Measurements from ENCODE around the gene KCNT1. TPM values are rescaled to one million over a fixed set of nuclear protein-coding genes. Genes with fewer than 3 reads are reported as not detected.

The KCNT1 gene
- total RNA-seq, 4 donors from 2014 or later = 0.28 to 0.52 TPM; not detected in 2

- TF ChIP-seq POLR2A (IDR thresholded peaks at IDR 0.05) (no peak), CTCF (IDR thresholded peaks at IDR 0.05) (no peak)
- H3K27ac ChIP-seq = no peak overlapping the region
- no peak overlapping the region for H3K4me3 ChIP-seq
- no peaks in the 10 kb centered on the region for H3K4me1 ChIP-seq
- no peaks in the 10 kb centered on the region for H3K27me3 ChIP-seq
- H3K36me3 ChIP-seq = no peaks in the 10 kb centered on the region
- intact Hi-C loops (cut with DNase I; ENCODE audit: low total_unique reads) = no loop called here
- H3K9me3 ChIP-seq = no peaks in the 10 kb centered on the region
- no peak for DNase-seq
These were observed 41.0 kb downstream of the KCNT1 start for GRCh38 chr9:135743021-135743420.

- intact Hi-C loops (cut with DNase I; ENCODE audit: low total_unique reads) = no loop called here
- no peak for TF ChIP-seq POLR2A (IDR thresholded peaks at IDR 0.05)
- TF ChIP-seq CTCF (IDR thresholded peaks at IDR 0.05) = no peak
- Histone ChIP-seq H3K9me3 (no peaks in the 10 kb centered on the region), H3K27me3 (no peaks in the 10 kb centered on the region), H3K36me3 (no peaks in the 10 kb centered on the region), H3K27ac (no peak overlapping the region), H3K4me1 (no peaks in the 10 kb centered on the region), H3K4me3 (no peak overlapping the region)
- DNase-seq = no peak
These were observed 41.8 kb downstream of the KCNT1 start for GRCh38 chr9:135743546-135744332.

- intact Hi-C loops (cut with DNase I; ENCODE audit: low total_unique reads) = no loop called here
- no peak for DNase-seq
- no peak for TF ChIP-seq CTCF (IDR thresholded peaks at IDR 0.05)
- Histone ChIP-seq H3K36me3 (no peaks in the 10 kb centered on the region), H3K27me3 (no peaks in the 10 kb centered on the region), H3K4me3 (no peak overlapping the region), H3K27ac (no peak overlapping the region), H3K9me3 (no peaks in the 10 kb centered on the region), H3K4me1 (no peaks in the 10 kb centered on the region)
These were observed 42.5 kb downstream of the KCNT1 start for GRCh38 chr9:135744333-135745070.

- intact Hi-C loops (cut with DNase I; ENCODE audit: low total_unique reads) = no loop called here
- TF ChIP-seq CTCF (IDR thresholded peaks at IDR 0.05) (no peak), POLR2A (IDR thresholded peaks at IDR 0.05) (no peak)
- no peak for DNase-seq
- Histone ChIP-seq H3K36me3 (no peaks in the 10 kb centered on the region), H3K4me3 (no peak overlapping the region), H3K4me1 (no peaks in the 10 kb centered on the region), H3K27ac (no peak overlapping the region), H3K27me3 (no peaks in the 10 kb centered on the region), H3K9me3 (no peaks in the 10 kb centered on the region)
These were observed 43.2 kb downstream of the KCNT1 start for GRCh38 chr9:135745189-135745588.

- Histone ChIP-seq H3K36me3 (no peaks in the 10 kb centered on the region), H3K4me1 (no peaks in the 10 kb centered on the region), H3K9me3 (no peaks in the 10 kb centered on the region), H3K27ac (no peak overlapping the region), H3K4me3 (no peak overlapping the region), H3K27me3 (no peaks in the 10 kb centered on the region)
- DNase-seq = no peak
- TF ChIP-seq CTCF (IDR thresholded peaks at IDR 0.05) (no peak), POLR2A (IDR thresholded peaks at IDR 0.05) (no peak)
- intact Hi-C loops (cut with DNase I; ENCODE audit: low total_unique reads) = no loop called here
These were observed 43.8 kb downstream of the KCNT1 start for GRCh38 chr9:135745686-135746324.

Measured in uterus (tissue), 4 donors.